ENCODE results near the gene EIF1. TPM values are rescaled to one million over a fixed set of nuclear protein-coding genes. Genes with fewer than 3 reads are reported as not detected.

The EIF1 gene
- total and polyA plus RNA-seq, 4 donors, result 56.5 to 755 (median 159) TPM

GRCh38 chr17:41690497-41690896 is 1.8 kb downstream of the EIF1 start:
- H3K27me3 ChIP-seq (ENCODE audit: control insufficient read depth in 4 of 4, insufficient read depth in 4 of 4, low read length in 3 of 4), result no peaks in the 10 kb centered on the region
- no peaks in the 10 kb centered on the region for H3K9me3 ChIP-seq (ENCODE audit: control insufficient read depth in 4 of 4, low read length in 3 of 4)
- peaks cover 0 to 30% (median 18%) of the 10 kb centered on the region in 4 donors for H3K4me1 ChIP-seq (ENCODE audit: control insufficient read depth in 4 of 4, insufficient read depth in 4 of 4, low read length in 3 of 4)
- H3K27ac ChIP-seq (ENCODE audit: low read depth in 1 of 2, low read length in 2 of 2), result peak overlapping the region in 1 of 2 donors; percentile 95
- TF ChIP-seq, protein P1, sequence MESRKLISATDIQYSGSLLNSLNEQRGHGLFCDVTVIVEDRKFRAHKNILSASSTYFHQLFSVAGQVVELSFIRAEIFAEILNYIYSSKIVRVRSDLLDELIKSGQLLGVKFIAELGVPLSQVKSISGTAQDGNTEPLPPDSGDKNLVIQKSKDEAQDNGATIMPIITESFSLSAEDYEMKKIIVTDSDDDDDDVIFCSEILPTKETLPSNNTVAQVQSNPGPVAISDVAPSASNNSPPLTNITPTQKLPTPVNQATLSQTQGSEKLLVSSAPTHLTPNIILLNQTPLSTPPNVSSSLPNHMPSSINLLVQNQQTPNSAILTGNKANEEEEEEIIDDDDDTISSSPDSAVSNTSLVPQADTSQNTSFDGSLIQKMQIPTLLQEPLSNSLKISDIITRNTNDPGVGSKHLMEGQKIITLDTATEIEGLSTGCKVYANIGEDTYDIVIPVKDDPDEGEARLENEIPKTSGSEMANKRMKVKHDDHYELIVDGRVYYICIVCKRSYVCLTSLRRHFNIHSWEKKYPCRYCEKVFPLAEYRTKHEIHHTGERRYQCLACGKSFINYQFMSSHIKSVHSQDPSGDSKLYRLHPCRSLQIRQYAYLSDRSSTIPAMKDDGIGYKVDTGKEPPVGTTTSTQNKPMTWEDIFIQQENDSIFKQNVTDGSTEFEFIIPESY (IDR thresholded peaks at IDR 0.05), result no peak
- TF ChIP-seq REST (IDR thresholded peaks at IDR 0.05), result no peak
- no peak for TF ChIP-seq EGR1 (IDR thresholded peaks at IDR 0.05; ENCODE audit: low read depth in 2 of 2)
- TF ChIP-seq GABPA (IDR thresholded peaks at IDR 0.05 in 1 of 2, conservative IDR thresholded peaks at IDR 0.05 in 1 of 2), result no peak
- TF ChIP-seq RXRA (IDR thresholded peaks at IDR 0.05), result no peak
- DNase-seq (ENCODE audit: low spot score), result no peak
- peak overlapping the region in 1 of 3 donors; percentile 7 for H3K4me3 ChIP-seq (ENCODE audit: low read depth in 1 of 3, low read length in 3 of 3)
- H3K9ac ChIP-seq (ENCODE audit: low read depth in 1 of 2, low read length in 2 of 2), result peak overlapping the region; percentile 82 to 87
- 61% methylated on average over 2 of the region's 2 CpGs for WGBS
- peaks cover 9 to 44% (median 39%) of the 10 kb centered on the region in 4 donors for H3K36me3 ChIP-seq (ENCODE audit: control insufficient read depth in 4 of 4, insufficient read depth in 3 of 4, low read depth in 1 of 4, low read length in 3 of 4)

DNA sequence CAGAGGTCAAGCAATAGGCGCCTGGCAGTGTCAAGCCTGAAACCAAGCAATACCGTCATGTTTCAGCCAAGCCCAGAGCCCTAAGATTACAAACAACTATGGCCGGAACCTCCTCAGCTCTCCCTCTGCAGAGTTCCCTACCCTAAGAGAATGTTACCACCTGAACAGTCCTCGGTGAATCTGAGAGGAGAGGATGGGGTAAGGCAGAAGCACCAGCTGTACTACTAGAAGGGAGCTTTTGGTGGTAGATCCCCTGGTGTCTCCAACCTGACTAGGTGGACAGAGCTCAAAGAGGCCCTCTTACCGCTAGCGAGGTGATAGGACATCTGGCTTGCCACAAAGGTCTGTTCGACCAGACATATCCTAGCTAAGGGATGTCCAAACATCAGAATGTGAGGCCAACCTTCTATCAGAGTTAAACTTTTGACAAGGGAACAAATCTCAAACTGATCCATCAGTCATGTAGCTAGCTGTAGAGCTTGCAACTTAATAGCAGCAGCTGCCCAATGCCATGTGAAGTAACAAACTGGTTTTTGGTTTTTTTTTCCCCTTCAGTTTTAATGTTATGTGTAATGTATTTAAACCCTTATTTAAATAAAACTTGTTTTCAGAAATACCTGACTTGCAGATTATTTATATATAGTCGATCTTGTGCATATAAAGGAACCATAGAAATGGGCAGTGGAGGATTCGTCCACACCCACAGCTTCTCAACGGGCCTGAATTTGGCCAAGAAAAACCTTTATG is 2.5 kb downstream of the EIF1 start:
- Histone ChIP-seq H3K27me3 (ENCODE audit: control insufficient read depth in 4 of 4, insufficient read depth in 4 of 4, low read length in 3 of 4) (no peaks in the 10 kb centered on the region), H3K4me1 (ENCODE audit: control insufficient read depth in 4 of 4, insufficient read depth in 4 of 4, low read length in 3 of 4) (peaks cover 2 to 34% (median 21%) of the 10 kb centered on the region in 4 donors), H3K9me3 (ENCODE audit: control insufficient read depth in 4 of 4, low read length in 3 of 4) (no peaks in the 10 kb centered on the region), H3K4me3 (ENCODE audit: low read depth in 1 of 3, low read length in 3 of 3) (no peak overlapping the region), H3K27ac (ENCODE audit: low read depth in 1 of 2, low read length in 2 of 2) (peak overlapping the region in 1 of 2 donors; percentile 14), H3K9ac (ENCODE audit: low read depth in 1 of 2, low read length in 2 of 2) (no peak overlapping the region), H3K36me3 (ENCODE audit: control insufficient read depth in 4 of 4, insufficient read depth in 3 of 4, low read depth in 1 of 4, low read length in 3 of 4) (peaks cover 9 to 44% (median 39%) of the 10 kb centered on the region in 4 donors)
- WGBS, result 78% methylated on average over 10 of the region's 10 CpGs
- DNase-seq (ENCODE audit: low spot score), result no peak
- TF ChIP-seq YY1 (IDR thresholded peaks at IDR 0.05) (no peak), FOXA2 (IDR thresholded peaks at IDR 0.05) (no peak), TAF1 (conservative IDR thresholded peaks at IDR 0.05) (no peak), GABPA (IDR thresholded peaks at IDR 0.05 in 1 of 2, conservative IDR thresholded peaks at IDR 0.05 in 1 of 2) (no peak), JUND (IDR thresholded peaks at IDR 0.05) (no peak), FOXA1 (IDR thresholded peaks at IDR 0.05) (no peak), MAX (IDR thresholded peaks at IDR 0.05) (no peak), SP1 (IDR thresholded peaks at IDR 0.05) (no peak)
- TF ChIP-seq, protein P2, sequence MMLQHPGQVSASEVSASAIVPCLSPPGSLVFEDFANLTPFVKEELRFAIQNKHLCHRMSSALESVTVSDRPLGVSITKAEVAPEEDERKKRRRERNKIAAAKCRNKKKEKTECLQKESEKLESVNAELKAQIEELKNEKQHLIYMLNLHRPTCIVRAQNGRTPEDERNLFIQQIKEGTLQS (IDR thresholded peaks at IDR 0.05), result no peak
